Anterior cingulate cortex (tissue), 58 donors: ENCODE results near the gene KLC4.
"Not testable (repeated sequence)": the region's sequence is repeated elsewhere in the genome, so short reads cannot be mapped to it uniquely, and the experiment has no call there.

Source experiments
- DNase-seq, 58 donors: peaks; one replicate each; lab custom pipeline; 2025; lab: John Stamatoyannopoulos, UW

KLC4 gene

GRCh38 chr6:43035495-43036194, 23.8 kb upstream of the KLC4 start:
- no peak for DNase-seq

GRCh38 chr6:43036712-43037111, 22.7 kb upstream of the KLC4 start:
- DNase-seq = peak in 1 of 58 donors; percentile 7

- DNase-seq = no peak
These were observed 22.2 kb upstream of the KLC4 start for GRCh38 chr6:43037197-43037596.

- no peak for DNase-seq
These were observed 21.7 kb upstream of the KLC4 start for GRCh38 chr6:43037706-43038105.

- DNase-seq = no peak
These were observed 20.7 kb upstream of the KLC4 start for GRCh38 chr6:43038727-43039126.

GRCh38 chr6:43040542-43041257, 18.7 kb upstream of the KLC4 start:
- no peak for DNase-seq

GRCh38 chr6:43041475-43041874, 18.0 kb upstream of the KLC4 start:
- not testable (repeated sequence) for DNase-seq

- no peak for DNase-seq
These were observed 16.1 kb upstream of the KLC4 start for GRCh38 chr6:43043310-43043709.

- no peak for DNase-seq
These were observed 14.0 kb upstream of the KLC4 start for GRCh38 chr6:43045371-43045930.

- DNase-seq = no peak
These were observed 11.4 kb upstream of the KLC4 start for GRCh38 chr6:43047998-43048397.

- DNase-seq = no peak
These were observed 8.4 kb upstream of the KLC4 start for GRCh38 chr6:43050981-43051380.

- no peak for DNase-seq
These were observed 7.1 kb upstream of the KLC4 start for GRCh38 chr6:43052225-43052841.

- peak in 4 of 58 donors; percentile 8 to 40 (median 31) for DNase-seq
These were observed 6.4 kb upstream of the KLC4 start for GRCh38 chr6:43052842-43053544.

- peak in 57 of 58 donors; percentile 17 to 90 (median 70) for DNase-seq
These were observed 5.8 kb upstream of the KLC4 start, which contains the start of gene CUL7 for GRCh38 chr6:43053545-43054205. TSS of gene CUL7 (minus strand) at chr6:43053851. CDS start at chr6:43052788, 1,063 bp downstream.

GRCh38 chr6:43054206-43054943, 5.1 kb upstream of the KLC4 start:
- DNase-seq = no peak

- DNase-seq = no peak
These were observed 3.5 kb upstream of the KLC4 start for GRCh38 chr6:43055966-43056365.

GRCh38 chr6:43058531-43058930, 900 bp upstream of the KLC4 start:
- DNase-seq = no peak

- DNase-seq = no peak
These were observed 763 bp downstream of the KLC4 start for GRCh38 chr6:43060034-43060754.
